Astrocyte (in vitro differentiated cells and primary cell): ENCODE measurements around the gene RAD51B. TPM values are rescaled to one million over a fixed set of nuclear protein-coding genes. Genes with fewer than 3 reads are reported as not detected.

ENCODE experiments used
- DNase-seq: peaks from one replicate; pipeline ENCODE4 v3.0.0-alpha.2; 2010; ENCODE audit warnings: low read depth
- FAIRE-seq: peaks from 2 replicates; lab custom pipeline; 2011; peaks lifted over from hg19 to GRCh38; lab: Jason Lieb, UNC
- H2AFZ ChIP-seq: 2 replicates; pipeline ENCODE4 v1.6.0; 2012; ENCODE audit warnings: low read depth, low read length, inconsistent platforms
- H3K27ac ChIP-seq: 2 replicates; pipeline ENCODE4 v1.5.1; 2011; ENCODE audit warnings: low read depth, low read length, inconsistent platforms
- H3K27me3 ChIP-seq: 2 replicates; pipeline ENCODE4 v1.6.0; 2011; ENCODE audit warnings: low read length, inconsistent platforms; ENCODE audit not compliant: insufficient read depth
- H3K36me3 ChIP-seq: 2 replicates; pipeline ENCODE4 v1.5.1; 2011; ENCODE audit warnings: low read length, inconsistent platforms; ENCODE audit not compliant: insufficient read depth
- H3K4me1 ChIP-seq: 2 replicates; pipeline ENCODE4 v1.5.1; 2011; ENCODE audit warnings: low read length, inconsistent platforms; ENCODE audit not compliant: insufficient read depth
- H3K4me2 ChIP-seq: 2 replicates; pipeline ENCODE4 v1.6.0; 2012; ENCODE audit warnings: low read length, inconsistent platforms
- H3K4me3 ChIP-seq: 2 replicates; pipeline ENCODE4 v1.5.1; 2011; ENCODE audit warnings: low read depth, mild to moderate bottlenecking, low read length, inconsistent platforms; ENCODE audit not compliant: insufficient read depth
- H3K79me2 ChIP-seq: 2 replicates; pipeline ENCODE4 v1.6.0; 2012; ENCODE audit warnings: mild to moderate bottlenecking, low read length, inconsistent platforms; ENCODE audit not compliant: insufficient read depth
- H3K9ac ChIP-seq: 2 replicates; pipeline ENCODE4 v1.6.0; 2012; ENCODE audit warnings: mild to moderate bottlenecking, low read length, inconsistent platforms
- H3K9me3 ChIP-seq: 2 replicates; pipeline ENCODE4 v1.5.1; 2012; ENCODE audit warnings: low read depth, mild to moderate bottlenecking, low read length, inconsistent platforms; ENCODE audit not compliant: insufficient read depth
- H4K20me1 ChIP-seq: 2 replicates; pipeline ENCODE4 v1.6.0; 2012; ENCODE audit warnings: low read length, inconsistent platforms; ENCODE audit not compliant: insufficient read depth
- H3K27ac Mint-ChIP-seq: one replicate; pipeline ENCODE4 v1.8.0; 2021; ENCODE audit warnings: mild to moderate bottlenecking, mixed read lengths; ENCODE audit not compliant: unreplicated experiment
- H3K27me3 Mint-ChIP-seq: one replicate; pipeline ENCODE4 v1.8.0; 2021; ENCODE audit warnings: low read depth, mixed read lengths; ENCODE audit not compliant: unreplicated experiment
- H3K36me3 Mint-ChIP-seq: one replicate; pipeline ENCODE4 v1.8.0; 2021; ENCODE audit warnings: low read depth, mixed read lengths; ENCODE audit not compliant: unreplicated experiment
- H3K4me1 Mint-ChIP-seq: one replicate; pipeline ENCODE4 v1.8.0; 2021; ENCODE audit warnings: low read depth, mixed read lengths; ENCODE audit not compliant: unreplicated experiment
- H3K4me3 Mint-ChIP-seq: one replicate; pipeline ENCODE4 v1.8.0; 2021; ENCODE audit warnings: mild to moderate bottlenecking, moderate library complexity, mixed read lengths; ENCODE audit not compliant: unreplicated experiment
- H3K9me3 Mint-ChIP-seq: one replicate; pipeline ENCODE4 v1.8.0; 2021; ENCODE audit warnings: mild to moderate bottlenecking, mixed read lengths; ENCODE audit not compliant: unreplicated experiment
- CTCF ChIP-seq: IDR thresholded peaks from 2 replicates; pipeline ENCODE4 v1.5.1; 2011; ENCODE audit warnings: low read depth, mild to moderate bottlenecking, inconsistent platforms, low read length, moderate library complexity; ENCODE audit not compliant: insufficient read depth
- EZH2 ChIP-seq: IDR thresholded peaks from 2 replicates; pipeline ENCODE4 v1.6.1; 2012; ENCODE audit warnings: mild to moderate bottlenecking, low read length, inconsistent platforms; ENCODE audit not compliant: insufficient read depth
- total RNA-seq: library from RNA; stranded (reverse); gene quantifications from 2 replicates; pipeline ENCODE4 v1.2.1, GENCODE V29; 2021

RAD51B gene
- total RNA-seq, 1 donor from 2014 or later = 10.8 TPM

GRCh38 chr14:68135028-68135427, 315.4 kb downstream of the RAD51B start:
- no peak overlapping the region for H3K4me2 ChIP-seq

GRCh38 chr14:68135566-68135965, 316.0 kb downstream of the RAD51B start:
- no peaks in the 10 kb centered on the region for H3K9me3 ChIP-seq
- H3K36me3 ChIP-seq = no peaks in the 10 kb centered on the region
- no peak overlapping the region for H3K9ac ChIP-seq
- Mint-ChIP-seq H3K4me3 (no peak overlapping the region), H3K36me3 (no peaks in the 10 kb centered on the region), H3K9me3 (peaks cover 4% of the 10 kb centered on the region), H3K4me1 (peaks cover 52% of the 10 kb centered on the region), H3K27ac (peak overlapping the region; percentile 70), H3K27me3 (no peaks in the 10 kb centered on the region)
- H3K79me2 ChIP-seq = no peaks in the 10 kb centered on the region
- peaks cover 34% of the 10 kb centered on the region for H3K4me1 ChIP-seq
- H3K27me3 ChIP-seq = no peaks in the 10 kb centered on the region
- no peak overlapping the region for H3K4me3 ChIP-seq
- DNase-seq (peak; percentile 83), FAIRE-seq (peak; percentile 85)
- peak overlapping the region; percentile 40 for H3K27ac ChIP-seq
- H4K20me1 ChIP-seq = no peaks in the 10 kb centered on the region
- H3K4me2 ChIP-seq = no peak overlapping the region
- H2AFZ ChIP-seq = no peak overlapping the region
- TF ChIP-seq EZH2 = no peak
- no peak for TF ChIP-seq CTCF

More at GRCh38 chr14:68135028-68135427, 315.4 kb downstream of the RAD51B start:
- Mint-ChIP-seq H3K4me1 (peaks cover 46% of the 10 kb centered on the region), H3K36me3 (no peaks in the 10 kb centered on the region), H3K27me3 (no peaks in the 10 kb centered on the region), H3K9me3 (peaks cover 4% of the 10 kb centered on the region), H3K27ac (peak overlapping the region; percentile 7), H3K4me3 (no peak overlapping the region)
- H3K36me3 ChIP-seq = no peaks in the 10 kb centered on the region
- no peaks in the 10 kb centered on the region for H3K27me3 ChIP-seq
- peak overlapping the region; percentile 40 for H3K27ac ChIP-seq
- H3K4me3 ChIP-seq = no peak overlapping the region
- H4K20me1 ChIP-seq = no peaks in the 10 kb centered on the region
- no peaks in the 10 kb centered on the region for H3K79me2 ChIP-seq
- no peak overlapping the region for H3K9ac ChIP-seq
- FAIRE-seq (peak; percentile 62), DNase-seq (no peak)
- H3K4me1 ChIP-seq = peaks cover 29% of the 10 kb centered on the region
- H3K9me3 ChIP-seq = no peaks in the 10 kb centered on the region
- no peak overlapping the region for H2AFZ ChIP-seq
- TF ChIP-seq EZH2 = no peak
- no peak for TF ChIP-seq CTCF
